Measurements from ENCODE around the gene GRXCR2.
"Not testable (repeated sequence)": the region's sequence is repeated elsewhere in the genome, so short reads cannot be mapped to it uniquely, and the experiment has no call there.

Gene GRXCR2, protein sequence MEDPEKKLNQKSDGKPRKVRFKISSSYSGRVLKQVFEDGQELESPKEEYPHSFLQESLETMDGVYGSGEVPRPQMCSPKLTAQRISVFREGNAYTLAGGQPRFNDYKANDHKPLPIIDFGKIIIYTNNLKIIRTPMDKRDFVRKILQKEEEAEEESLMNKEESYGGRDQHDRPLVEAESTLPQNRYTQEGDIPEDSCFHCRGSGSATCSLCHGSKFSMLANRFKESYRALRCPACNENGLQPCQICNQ

DNA sequence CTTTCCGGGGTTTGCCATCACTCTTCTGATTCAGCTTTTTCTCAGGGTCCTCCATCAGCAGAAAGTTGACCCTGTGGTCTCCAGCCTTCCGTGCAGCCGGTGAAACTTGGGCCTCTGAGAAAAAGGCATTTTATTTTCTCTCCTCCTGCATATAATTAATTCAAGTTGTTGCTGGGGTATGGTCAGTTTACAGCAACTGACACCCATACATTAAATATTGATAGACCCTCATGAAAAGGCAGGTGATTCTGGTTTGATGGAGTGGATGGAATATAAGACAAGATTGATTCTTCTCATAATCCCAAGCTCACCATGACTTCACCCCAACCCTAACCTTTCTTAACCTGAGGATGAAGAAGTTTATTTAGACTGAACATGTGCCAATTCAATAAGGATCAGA is at the start of gene GRXCR2:
GRXCR2 (minus strand) TSS at position 101 of the 400 bp plus-strand sequence; CDS start at position 55, 46 bp downstream.
- DNase-seq: no peak

DNA sequence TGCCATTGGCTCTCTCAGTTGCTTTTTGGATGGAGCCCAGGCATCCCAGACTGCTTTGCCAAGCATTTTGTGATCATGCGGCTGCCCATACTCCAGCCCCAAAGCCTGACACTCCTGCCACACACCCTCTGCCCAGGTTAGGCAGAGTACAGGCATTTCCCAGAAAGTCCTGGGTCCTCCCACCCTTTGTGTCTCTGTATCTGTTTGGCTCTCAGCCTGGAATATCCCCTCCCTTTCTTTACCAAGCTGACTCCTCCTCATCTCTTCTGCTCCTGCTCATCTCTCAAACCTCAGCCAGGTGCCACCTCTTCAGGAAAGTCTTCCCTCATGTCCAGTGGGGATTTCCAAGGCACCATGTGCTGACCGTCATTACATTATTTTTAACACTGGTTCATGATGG is 49.2 kb upstream of the GRXCR2 start:
- DNase-seq: no peak

DNA sequence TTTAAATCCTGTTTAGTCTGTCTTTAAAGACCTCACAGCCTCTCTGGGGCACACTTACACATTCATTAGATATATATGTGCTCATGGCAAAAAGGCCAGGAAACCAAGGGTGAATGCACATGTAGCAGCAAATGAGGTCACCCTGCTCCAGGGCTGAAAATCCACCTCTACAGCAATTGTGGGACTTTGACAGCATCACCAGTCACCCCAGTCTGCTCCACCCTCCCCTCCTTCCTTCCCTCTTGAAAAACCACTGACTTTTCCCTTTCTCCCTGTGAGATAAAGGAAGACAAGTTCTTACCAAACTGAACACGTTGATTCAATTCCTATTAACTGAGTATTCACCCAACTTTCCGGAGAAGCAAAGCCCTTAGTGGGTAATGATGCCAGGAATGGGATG is 48.4 kb upstream of the GRXCR2 start:
- DNase-seq: no peak

DNA sequence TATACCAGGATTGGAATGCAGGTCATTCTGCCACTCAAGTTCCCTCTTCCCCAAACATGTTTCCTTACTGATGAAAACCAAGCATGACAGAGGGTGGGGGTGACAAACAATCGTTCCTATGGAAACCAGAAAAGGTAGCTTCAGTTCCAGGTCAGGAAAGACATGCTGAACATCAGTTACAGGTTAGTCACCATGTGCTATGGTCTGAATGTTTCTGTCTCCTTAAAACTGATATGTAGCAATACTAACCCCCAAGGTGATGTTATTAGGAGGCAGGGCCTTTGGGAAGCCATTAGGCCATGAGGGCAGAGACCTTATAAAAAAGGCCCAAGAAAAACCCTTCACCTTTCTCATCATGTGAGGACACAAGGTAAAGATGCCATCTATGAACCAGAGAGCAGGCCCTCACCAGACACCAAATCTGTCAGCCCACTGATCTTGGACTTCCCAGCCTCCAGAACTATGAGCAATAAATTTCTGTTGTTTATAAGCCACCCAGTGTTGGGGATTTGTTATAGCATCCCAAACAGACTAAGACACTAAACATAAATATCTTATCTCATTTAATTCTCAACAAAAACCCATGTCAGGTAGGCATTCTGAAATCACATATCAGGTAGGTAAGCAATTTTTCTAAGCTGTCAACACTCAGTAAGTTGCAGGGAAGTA is 47.9 kb upstream of the GRXCR2 start:
- no peak for DNase-seq

DNA sequence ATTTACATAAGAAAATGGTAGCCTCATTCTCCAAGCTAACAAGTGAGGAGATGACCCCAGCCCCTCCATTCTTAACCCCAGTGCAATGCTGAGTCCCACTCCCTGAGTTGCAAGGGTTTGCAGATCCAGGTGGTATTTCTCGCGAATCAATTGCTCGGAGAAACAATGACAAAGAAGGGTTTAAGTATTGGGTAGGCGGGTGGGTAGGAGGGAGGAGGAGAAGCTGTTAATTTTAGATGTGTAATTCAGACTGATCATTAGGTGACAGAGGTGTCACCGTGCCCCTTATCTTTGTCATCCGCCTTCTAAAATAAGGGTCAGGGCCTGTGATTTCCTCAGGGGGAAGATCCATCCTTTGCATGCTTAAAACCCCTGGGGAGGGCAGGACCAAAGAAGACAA is 46.6 kb upstream of the GRXCR2 start:
- no peak for DNase-seq

DNA sequence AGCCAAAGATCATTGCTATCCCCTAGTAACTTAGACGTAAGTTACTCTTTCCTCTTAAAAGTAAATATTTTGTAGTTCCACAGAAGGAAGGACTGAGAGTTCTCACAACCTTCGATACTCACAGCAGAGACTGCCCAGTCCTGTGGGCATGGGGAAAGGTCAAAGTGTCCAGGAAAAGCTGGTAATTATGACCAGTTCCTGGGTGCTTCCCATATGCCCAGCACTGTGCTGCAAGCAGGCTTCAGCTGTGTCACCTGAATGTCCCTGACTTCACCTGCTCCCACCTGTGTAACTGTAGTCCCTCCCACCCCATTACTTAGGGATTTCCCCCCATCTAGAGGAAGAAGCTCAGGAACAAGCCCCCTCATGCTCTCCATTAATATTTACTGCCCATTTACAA is 45.6 kb upstream of the GRXCR2 start:
- no peak for DNase-seq

DNA sequence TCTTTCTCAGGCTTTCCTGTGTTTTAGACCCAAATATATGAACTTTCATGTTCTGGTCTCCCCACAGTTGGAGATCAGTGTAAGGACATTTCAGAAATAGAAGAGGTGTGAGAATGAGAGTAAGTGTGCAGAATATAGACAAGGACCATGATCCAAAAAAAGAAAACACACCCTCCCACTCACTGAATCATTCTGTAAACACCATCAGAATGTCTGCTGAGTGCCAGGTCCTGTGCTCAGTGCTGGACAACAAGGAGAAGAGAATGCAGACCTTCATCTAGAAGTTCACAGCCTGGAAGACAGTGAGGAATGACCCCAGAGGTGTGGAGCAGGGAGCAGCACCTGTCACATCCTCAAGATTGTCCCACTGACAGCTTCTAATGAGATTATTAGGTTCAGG is 44.5 kb upstream of the GRXCR2 start:
- DNase-seq: no peak

DNA sequence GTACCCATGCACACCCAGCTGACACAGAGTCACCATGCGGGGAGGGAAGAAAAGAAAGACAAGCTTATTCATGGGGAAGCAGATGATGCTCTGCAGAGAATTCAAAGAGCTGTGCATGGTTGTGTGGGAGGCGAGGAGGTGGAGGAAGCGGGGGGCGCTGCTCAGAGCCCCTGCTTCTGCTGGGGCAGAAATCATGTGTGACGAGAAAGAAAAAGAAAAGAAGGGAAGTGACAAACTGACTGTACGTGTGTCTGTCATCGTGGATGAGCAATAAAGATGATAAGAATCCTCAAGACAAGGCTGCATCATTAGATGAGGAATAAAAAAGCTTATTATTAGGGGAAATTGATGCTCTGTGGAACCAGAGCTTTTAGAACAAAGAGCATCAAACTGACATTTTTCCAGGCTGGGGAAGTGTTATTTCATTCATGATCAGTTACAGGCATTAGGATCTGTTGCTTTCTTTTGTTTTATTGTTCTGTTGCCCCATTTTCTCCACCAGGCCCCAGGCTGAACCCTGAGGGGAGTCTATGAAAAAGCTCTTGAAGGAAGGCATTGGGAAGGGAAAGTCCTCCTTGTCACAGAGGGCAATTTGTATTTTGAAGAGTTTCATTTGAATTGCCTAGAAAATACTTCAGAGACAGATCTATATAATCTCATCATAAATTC is 43.3 kb upstream of the GRXCR2 start:
- no peak for DNase-seq

DNA sequence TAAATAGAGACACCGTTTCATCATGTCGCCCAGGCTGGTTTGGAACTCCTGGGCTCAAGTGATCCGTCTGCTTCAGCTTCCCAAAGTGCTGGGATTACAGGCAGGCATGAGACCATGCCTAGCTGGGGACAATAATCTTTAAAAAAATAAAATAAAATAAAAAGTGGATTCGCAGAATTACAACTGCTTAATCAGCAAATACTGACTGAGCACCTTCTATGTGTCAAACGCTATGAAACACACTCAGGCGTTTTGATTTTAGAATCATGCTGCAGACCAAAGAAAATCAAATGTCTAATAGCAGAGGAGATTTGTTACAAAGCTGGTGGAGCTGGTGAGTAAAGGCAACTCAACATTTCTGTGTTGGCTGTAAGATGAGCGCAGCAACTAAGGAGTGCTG is 40.9 kb upstream of the GRXCR2 start:
- no peak for DNase-seq

DNA sequence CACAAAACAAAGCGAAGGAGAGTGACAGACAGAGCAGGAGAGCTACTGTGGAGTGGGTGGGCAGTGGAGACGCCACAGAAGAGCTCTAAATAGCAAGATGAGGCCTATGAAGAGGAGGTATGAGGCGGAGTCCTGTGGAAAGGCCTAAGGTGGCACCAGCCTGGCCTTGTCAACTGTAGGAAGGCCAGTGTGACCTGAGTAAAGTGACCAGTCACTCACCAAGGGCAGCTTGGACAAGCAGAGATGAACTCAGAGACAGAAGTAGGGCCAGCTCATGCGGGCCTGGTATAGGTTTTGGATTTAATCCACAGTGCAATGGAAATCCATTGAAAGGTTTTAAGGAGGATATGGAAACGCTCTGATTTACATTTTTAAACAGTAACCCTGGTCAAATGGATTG is 39.8 kb upstream of the GRXCR2 start:
- no peak for DNase-seq

DNA sequence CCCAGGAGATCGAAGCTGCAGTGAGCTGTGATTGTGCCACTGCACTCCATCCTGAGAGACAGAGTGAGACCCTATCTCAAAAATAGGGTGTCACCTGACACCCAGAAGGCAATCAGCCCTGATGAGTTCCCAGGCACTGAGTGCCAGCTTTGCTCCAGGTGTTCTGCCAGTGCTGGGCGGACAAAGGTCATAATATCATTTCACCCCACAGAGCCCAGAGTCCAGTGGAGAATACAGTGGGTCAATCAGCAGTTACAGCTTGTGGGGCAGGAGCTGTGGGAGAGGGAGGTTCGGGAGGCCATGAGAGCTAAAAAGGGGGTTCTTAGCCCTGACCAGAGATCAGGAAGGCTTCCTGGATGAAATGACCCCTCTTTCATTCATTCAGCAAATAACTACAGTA is 39.2 kb upstream of the GRXCR2 start:
- no peak for DNase-seq

DNA sequence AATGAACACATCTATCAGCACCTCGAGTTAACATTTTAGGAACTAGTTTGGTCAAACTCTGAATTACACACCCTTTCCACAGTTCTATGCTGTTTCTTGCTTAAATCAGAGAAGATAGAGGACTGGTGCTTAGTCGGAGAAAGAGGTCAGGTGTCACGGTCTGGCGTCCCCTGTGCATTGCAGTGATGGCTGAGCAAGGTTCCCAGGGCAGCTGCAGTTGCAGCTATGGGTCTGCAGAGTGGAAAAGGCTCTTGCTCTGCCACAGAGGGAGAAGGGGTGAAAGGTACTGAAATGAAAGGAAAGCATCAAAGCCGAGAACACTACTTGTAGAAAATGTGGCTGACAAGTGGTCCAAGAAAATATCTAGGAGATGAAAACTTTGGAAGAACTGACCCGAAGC is 38.4 kb upstream of the GRXCR2 start:
- no peak for DNase-seq

DNA sequence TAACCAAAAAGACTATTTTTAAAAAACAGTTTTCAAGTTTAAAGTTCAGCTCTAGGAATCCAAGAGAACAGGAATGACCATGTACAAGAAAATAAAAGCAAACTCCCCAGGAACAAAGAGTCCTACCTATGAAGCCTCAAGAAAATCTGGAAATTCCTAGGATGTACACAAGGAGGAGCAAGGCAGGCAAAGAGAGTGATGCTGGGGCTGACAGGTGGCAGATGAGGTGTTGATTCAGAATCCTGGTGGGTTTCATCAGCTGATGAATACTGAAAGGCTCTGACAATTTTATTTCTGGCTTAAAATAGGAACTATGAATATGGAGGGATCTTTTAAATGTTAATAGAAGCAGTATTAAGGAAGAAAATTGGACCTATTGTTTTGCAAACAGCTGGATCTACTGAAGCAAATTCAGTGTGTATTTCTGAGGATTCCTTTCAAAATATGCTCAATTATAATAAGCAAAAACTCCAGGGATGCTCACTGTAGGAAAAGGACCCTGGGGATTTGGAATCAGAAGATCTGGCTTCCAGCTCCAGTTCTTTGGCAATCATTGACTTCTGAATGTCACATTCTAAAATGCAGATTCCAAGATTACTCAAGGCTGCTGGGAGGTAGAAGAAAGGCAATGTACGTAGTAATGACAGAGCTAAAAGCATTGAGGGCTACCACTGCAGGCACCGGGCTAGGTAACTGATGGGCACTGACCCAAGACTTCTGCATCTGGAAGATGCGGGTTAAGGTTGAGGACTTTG is 35.6 kb upstream of the GRXCR2 start:
- DNase-seq: no peak

DNA sequence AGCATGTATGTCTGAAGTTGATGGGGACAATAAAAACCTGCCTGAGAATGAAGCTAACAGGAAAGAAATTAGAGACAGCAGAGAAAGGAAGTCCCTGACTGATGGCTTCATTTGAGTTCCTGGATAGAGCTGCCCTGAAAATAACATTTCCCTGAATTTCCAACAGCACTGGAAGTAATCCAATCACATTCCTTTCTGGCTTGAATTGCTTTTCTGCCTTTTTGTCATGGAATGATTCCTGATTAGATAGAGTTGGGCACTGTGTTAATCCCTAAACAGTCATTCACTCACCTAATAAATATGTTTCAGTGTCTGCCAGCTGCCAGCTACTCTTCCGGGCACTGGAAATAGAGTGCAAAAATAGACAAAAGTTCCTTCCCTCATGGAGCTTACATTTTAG is 33.6 kb upstream of the GRXCR2 start:
- no peak for DNase-seq

DNA sequence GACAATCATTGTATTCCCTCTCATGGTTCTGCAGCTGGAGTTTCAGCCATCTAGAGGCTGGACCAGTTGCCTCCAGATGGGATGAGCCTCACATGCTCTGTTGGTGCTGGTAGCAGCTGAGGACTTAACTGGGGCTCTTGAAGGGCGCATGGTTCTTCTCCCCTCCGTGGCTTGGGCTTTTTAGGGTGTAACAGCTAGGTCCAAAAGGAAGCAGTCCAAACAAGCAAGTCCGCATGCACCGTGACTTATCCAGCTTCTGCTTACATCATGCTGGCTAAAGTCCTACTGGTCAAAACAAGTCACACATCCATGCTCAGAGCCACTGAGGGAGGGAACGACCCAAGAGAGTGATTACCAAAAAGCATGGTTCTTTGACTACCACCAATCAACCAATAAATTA is 31.9 kb upstream of the GRXCR2 start:
- no peak for DNase-seq

DNA sequence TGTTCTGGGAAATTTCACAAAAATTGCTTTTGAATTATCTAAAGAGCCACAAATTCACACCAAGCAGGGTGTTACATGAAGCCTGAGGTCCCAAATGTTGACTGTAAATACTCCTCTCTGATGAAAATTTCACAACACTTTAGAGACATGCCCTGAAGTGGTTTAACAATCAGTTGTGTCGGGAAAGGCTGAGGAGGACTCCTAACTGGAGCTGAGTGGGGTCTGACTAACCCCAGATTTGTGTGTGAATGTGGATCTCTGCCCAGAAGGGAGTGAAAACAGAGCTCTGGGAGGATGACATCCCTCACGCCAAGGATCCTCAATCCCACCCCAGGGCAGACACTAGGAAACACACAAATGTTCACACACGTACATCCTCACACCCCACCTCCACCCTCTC is 31.1 kb upstream of the GRXCR2 start:
- no peak for DNase-seq

DNA sequence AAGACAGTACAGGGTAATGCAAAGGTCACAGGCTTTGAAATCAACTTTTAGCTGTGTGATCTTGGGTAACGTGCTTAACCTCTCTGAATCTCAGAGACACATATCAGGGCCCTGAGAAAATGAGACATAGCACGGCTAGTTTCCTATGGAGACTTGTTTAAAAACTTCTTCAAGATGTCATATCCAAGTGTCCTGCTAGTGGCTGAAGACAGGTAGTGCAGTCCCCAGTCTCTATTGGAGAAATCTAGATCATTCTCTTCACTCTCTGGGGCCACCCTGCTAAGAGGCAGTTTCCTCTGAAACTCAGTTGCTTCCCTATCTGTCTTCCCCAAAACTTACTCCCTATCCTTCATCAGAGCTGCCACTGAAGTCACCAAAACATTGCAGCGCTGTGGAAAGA is 30.3 kb upstream of the GRXCR2 start:
- DNase-seq: no peak

DNA sequence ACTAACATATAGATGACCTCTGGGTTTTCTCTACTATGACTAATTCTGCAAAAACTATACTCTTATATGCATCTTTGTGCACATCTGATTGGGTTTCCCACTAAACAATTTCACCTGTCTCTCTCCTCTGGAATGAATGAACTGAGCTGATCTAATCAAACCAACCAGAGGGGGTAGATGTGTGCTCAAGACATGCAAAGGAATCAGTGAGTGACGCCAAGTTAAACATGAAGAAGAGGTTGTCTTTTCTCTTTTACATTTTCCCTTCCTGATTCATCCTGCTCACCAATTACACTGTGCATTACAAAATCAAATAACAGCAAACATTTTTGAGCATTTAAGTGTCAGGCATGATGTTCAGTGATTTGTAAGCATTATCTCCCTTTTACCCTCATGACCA is 29.6 kb upstream of the GRXCR2 start:
- DNase-seq: no peak

DNA sequence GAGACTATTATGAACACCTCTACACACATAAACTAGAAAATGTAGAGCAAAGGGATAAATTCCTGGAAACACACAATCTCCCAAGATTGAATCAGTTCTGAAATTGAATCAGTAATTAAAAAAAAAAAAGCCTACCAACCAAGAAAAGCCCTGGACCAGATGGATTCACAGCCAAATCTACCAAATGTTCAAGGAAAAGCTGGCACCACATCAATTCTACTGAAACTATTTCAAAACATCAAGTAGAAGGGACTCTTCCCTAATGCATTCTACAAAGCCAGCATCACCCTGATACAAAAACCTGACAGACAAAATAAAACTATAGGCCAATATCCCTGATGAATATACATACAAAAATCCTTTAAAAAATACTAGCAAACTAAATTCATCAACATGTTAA is 25.4 kb upstream of the GRXCR2 start:
- DNase-seq: no peak

DNA sequence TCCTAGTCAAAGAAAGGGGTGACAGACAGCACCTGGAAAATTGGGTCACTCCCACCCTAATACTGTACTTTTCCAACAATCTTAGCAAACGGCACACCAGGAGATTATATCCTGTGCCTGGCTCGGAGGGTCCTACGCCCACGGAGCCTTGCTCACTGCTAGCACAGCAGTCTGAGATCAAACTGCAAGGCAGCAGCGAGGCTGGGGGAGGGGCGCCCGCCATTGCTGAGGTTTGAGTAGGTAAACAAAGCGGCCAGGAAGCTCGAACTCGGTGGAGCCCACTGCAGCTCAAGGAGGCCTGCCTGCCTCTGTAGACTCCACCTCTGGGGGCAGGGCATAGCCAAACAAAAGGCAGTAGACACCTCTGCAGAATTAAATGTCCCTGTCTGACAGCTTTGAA is 18.6 kb upstream of the GRXCR2 start:
- DNase-seq: not testable (repeated sequence)

DNA sequence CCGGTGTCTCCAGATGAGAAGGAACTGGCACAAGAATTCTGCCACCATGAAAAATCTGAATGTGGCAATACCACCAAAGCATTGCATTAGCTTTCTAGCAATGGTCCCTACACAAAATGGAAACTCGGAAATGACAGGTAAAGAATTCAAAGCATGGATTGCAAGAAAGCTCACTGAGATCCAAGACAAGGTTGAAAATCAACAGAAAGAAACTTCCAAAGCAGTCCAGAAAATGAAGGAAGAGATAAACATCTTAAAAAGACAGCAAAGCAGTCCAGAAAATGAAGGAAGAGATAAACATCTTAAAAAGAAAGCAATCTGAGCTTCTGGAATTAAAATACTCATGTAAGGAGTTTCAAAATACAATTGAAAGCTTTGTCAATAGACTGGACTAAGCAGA is 16.8 kb upstream of the GRXCR2 start:
- DNase-seq: no peak

DNA sequence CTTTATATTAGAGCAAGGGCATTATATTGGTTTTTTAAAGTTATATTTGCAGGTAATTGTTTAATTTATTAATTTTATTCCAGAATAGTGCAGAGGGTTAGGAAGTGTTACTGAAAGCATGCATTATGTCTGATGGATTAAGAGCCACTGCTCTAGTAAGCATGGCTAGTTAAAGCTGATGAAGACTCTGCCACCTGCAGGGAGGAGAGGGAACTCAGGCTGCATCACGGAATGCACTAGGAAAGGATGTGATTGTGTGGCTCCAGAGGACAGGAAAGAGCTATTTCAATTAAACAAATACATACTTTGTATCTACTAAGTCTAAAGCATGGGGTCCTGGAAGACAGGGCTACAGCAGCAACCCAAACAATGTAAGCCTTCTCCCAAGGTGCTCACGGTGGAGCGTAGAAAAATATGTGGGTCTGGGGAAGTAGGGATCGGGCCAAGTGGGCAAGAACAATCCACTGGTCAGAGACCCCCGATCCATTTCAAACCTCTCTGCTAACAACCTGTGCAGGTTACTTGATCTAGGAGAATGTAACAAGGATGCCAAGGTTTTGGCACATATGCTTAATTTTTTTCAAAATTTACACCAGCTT is 15.3 kb upstream of the GRXCR2 start:
- DNase-seq: no peak

DNA sequence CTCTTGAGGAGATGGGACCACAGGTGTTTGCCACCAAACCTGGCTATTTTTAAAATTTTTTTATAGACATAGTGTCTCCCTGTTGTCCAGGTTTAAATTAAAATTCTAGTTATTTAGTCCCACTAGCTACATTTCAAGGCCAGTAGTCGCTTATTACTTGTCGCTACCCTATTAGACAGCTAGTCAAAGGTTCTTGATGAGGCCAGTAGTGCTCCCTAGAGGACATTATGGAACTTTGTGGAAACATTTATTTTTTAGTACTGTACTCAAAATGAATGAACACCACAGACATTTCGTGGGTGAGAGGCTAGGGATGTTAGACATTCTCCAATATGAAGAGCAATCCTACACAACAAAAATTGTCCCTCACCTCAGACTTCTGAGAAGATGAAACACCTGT is 14.4 kb upstream of the GRXCR2 start:
- no peak for DNase-seq
